Prostate gland (tissue), 2 donors: Measurements from ENCODE around the gene GPBP1L1.

Experiments
- CTCF ChIP-seq, 4 experiments: fragments of 200-600 bp in 2 of 4; fragments of 450-650 bp in 2 of 4; sonication (generic) in 2 of 4; IDR thresholded peaks; 1 replicate in 3 of 4; 2 replicates in 1 of 4; pipeline ENCODE4 v1.5.1; 2016 to 2019; ENCODE audit warnings: antibody characterized with exemption in 4 of 4, mild to moderate bottlenecking in 2 of 4, moderate library complexity in 2 of 4
- POLR2A ChIP-seq: fragments of 450-650 bp; IDR thresholded peaks from one replicate; pipeline ENCODE4 v1.6.1; 2016; ENCODE audit warnings: antibody characterized with exemption, mild to moderate bottlenecking

GRCh38 chr1:45716700-45717099 lies 30.4 kb upstream of the GPBP1L1 start:
- no peak for TF ChIP-seq CTCF (IDR thresholded peaks at IDR 0.05)
- TF ChIP-seq POLR2A = no peak
